HepG2 (cell line): ENCODE data around the gene FITM1. TPM values are rescaled to one million over a fixed set of nuclear protein-coding genes. Genes with fewer than 3 reads are reported as not detected.

Experiments used
- AKNA ChIP-seq: sonication (generic); formaldehyde crosslinking; IDR thresholded peaks from 2 replicates; pipeline ENCODE4 v1.4.0; 2020; ENCODE audit warnings: missing genetic modification reagents, borderline replicate concordance
- MAFG ChIP-seq: sonication (generic); formaldehyde crosslinking; IDR thresholded peaks from 2 replicates; pipeline ENCODE4 v1.5.1; 2020; ENCODE audit warnings: mild to moderate bottlenecking, missing genetic modification reagents
- NFE2 ChIP-seq: sonication (generic); formaldehyde crosslinking; IDR thresholded peaks from 2 replicates; pipeline ENCODE4 v1.4.0; 2020; ENCODE audit warnings: missing genetic modification reagents
- PRDM15 ChIP-seq: sonication (generic); formaldehyde crosslinking; IDR thresholded peaks from 2 replicates; pipeline ENCODE4 v1.4.0; 2020; ENCODE audit warnings: missing genetic modification reagents
- SETDB1 ChIP-seq: sonication (generic); formaldehyde crosslinking; IDR thresholded peaks from 2 replicates; pipeline ENCODE4 v1.5.1; 2020; ENCODE audit warnings: missing genetic modification reagents, mild to moderate bottlenecking, borderline replicate concordance
- THAP11 ChIP-seq: IDR thresholded peaks from 2 replicates; pipeline ENCODE4 v1.6.1; 2016; ENCODE audit warnings: missing biosample characterization, missing genetic modification reagents
- ZNF138 ChIP-seq: sonication (generic); formaldehyde crosslinking; IDR thresholded peaks from 2 replicates; pipeline ENCODE4 v1.5.0; 2020; ENCODE audit warnings: mild to moderate bottlenecking, low read depth, missing genetic modification reagents
- ZNF232 ChIP-seq: sonication (generic); formaldehyde crosslinking; IDR thresholded peaks from 2 replicates; pipeline ENCODE4 v1.4.0; 2020; ENCODE audit warnings: missing genetic modification reagents, borderline replicate concordance
- ZNF407 ChIP-seq: sonication (generic); formaldehyde crosslinking; IDR thresholded peaks from one replicate; pipeline ENCODE4 v1.5.1; 2020; ENCODE audit warnings: mild to moderate bottlenecking, missing genetic modification reagents; ENCODE audit errors: not compliant biosample characterization
- ZNF510 ChIP-seq: sonication (generic); formaldehyde crosslinking; IDR thresholded peaks from 2 replicates; pipeline ENCODE4 v1.4.0; 2020; ENCODE audit warnings: low read depth, mild to moderate bottlenecking, missing genetic modification reagents
- ZNF652 ChIP-seq: IDR thresholded peaks from 2 replicates; pipeline ENCODE4 v1.6.1; 2016; ENCODE audit warnings: low read depth, borderline replicate concordance
- ZNF746 ChIP-seq: sonication (generic); formaldehyde crosslinking; IDR thresholded peaks from 2 replicates; pipeline ENCODE4 v1.8.0; 2022; ENCODE audit warnings: mild to moderate bottlenecking, missing genetic modification reagents
- polyA plus RNA-seq, 8 experiments: library from polyadenylated mRNA; depleted of rRNA in 3 of 8; stranded (reverse) in 7 of 8; unstranded in 1 of 8; fragments of >200 nt; fragmentation: Illumina TruSeq in 4 of 8; extraction: Trizol in 4 of 8; gene quantifications; 2 replicates each; pipeline versions ENCODE4 v1.2.1 to v1.2.3, GENCODE V29; 2011 to 2016; ENCODE audit warnings: low read depth in 4 of 8, missing spikeins in 1 of 8, mixed read lengths in 1 of 8; ENCODE audit not compliant: insufficient read depth in 1 of 8
- total RNA-seq, 5 experiments: library from RNA; depleted of rRNA; stranded (reverse); fragments of >200 nt; fragmentation: Illumina TruSeq; extraction: Trizol; gene quantifications; 2 replicates each; pipeline ENCODE4 v1.2.3, GENCODE V29; 2016; ENCODE audit warnings: low read depth in 1 of 5

FITM1 gene
- total and polyA plus RNA-seq, 2 of the 13 experiments (the other 11 are each of a cell fraction or from before 2014, with no cell fraction given) = 2.7 to 5.8 TPM

- TF ChIP-seq MAFG (CRISPR knock-in tag) = no peak
- TF ChIP-seq ZNF510 (CRISPR knock-in tag) = 0 out of 2 replicates have a peak, but pooled peaks have one; percentile 68
- no peak for TF ChIP-seq ZNF652
- no peak for TF ChIP-seq THAP11 (CRISPR knock-in tag)
- TF ChIP-seq NFE2 (CRISPR knock-in tag) = no peak
- TF ChIP-seq ZNF138 (CRISPR knock-in tag) = no peak
- TF ChIP-seq PRDM15 (CRISPR knock-in tag) = no peak
- TF ChIP-seq ZNF407 = no peak
- TF ChIP-seq ZNF746 (CRISPR knock-in tag) = no peak
- no peak for TF ChIP-seq SETDB1 (CRISPR knock-in tag)
- no peak for TF ChIP-seq ZNF232 (CRISPR knock-in tag)
- no peak for TF ChIP-seq AKNA
Observed at GRCh38 chr14:24100197-24100981, 30.1 kb upstream of the FITM1 start (continued).
